ENCODE results near the gene RUNX2.

RUNX2 gene

GRCh38 chr6:45704056-45704800, 376.1 kb downstream of the RUNX2 start:
- no peak for DNase-seq (ENCODE audit: low read depth in 2 of 2)

DNA sequence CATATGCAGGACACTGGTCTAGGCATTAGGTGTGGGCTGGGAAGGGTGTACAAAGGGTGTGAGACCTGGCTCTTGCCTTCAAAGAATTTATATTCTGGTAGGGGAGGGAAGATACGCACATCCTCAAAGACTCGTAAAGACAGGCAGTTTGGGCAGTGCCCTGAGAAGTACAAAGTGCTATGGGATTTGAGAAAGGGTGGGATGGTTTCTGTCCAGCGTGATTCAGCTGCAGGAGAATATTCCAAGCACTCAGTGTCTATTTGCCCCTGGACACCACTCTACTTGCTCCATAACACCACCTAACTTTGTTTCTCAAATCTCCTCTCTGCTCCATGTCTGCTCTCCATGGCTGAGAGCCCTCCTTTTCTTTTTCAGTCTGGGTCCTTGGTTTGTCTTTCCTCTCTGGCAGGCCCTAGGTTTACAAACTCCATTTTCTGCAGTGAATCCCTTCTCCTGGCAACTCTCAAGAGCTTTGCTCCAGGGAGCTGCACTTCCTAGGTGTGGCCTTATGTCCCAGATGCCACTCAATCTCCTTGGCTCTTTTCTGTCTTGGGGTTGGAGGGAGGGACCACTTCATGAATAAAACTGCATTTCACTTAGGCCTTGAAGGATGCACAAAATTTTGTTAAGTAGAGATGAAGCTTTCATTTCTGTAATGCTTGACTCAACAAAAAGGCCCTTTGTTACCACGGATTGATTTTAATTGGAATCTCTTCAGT, 377.2 kb downstream of the RUNX2 start:
- no peak for DNase-seq (ENCODE audit: low read depth in 2 of 2)

GRCh38 chr6:45706319-45706718, 378.2 kb downstream of the RUNX2 start:
- no peak for DNase-seq (ENCODE audit: low read depth in 2 of 2)

DNA sequence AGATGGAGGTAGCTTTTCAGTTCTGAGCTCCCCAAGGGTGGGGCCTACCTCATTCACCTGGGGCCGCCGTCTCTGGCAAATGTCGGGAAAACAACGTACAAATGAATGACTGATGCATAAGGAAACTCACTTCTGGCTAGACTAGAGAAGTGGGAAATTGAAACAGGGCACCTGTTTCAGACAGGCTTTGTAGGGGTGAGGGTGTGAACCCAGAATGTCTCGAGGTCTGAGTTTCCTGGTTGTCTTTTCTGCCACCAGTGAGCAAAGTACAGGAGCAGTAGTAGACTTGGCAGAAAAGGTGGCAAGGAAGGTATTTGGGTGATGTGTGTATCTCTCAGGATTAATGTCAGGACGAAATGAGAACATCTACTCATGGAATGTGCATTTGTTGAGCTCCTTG, 379.0 kb downstream of the RUNX2 start:
- DNase-seq (ENCODE audit: low read depth in 2 of 2): no peak

DNA sequence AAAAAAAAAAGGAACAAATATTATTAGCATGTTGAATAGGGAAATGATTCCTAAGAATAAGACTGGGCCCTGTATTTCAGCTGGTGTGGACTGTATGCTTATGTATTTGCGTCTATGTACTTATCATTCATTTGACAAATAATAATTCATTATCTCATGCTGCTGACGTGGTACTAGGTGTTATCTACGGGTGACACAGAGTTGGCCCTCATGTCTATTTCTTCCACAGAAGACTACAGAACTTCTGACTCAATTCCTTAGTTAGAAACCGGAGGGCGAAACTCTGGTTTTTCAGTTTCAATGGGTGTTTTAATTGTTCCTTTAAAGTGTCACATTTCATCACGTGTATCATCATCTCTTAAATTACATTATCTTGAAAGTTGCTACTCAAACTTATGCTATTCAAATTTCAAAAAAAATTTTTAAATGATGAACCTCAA, 381.7 kb downstream of the RUNX2 start:
- no peak for DNase-seq (ENCODE audit: low read depth in 2 of 2)

- DNase-seq (ENCODE audit: low read depth in 2 of 2): peak in 1 of 2 donors; percentile 2
Measured at GRCh38 chr6:45710304-45710821, 382.2 kb downstream of the RUNX2 start.

- no peak for DNase-seq (ENCODE audit: low read depth in 2 of 2)
Measured at GRCh38 chr6:45712076-45712475, 383.9 kb downstream of the RUNX2 start.

- DNase-seq (ENCODE audit: low read depth in 2 of 2): no peak
Measured at GRCh38 chr6:45712786-45713185, 384.7 kb downstream of the RUNX2 start.

Measured in stimulated activated CD8-positive, alpha-beta memory T cell treated with anti-CD3 and anti-CD28 coated beads, Interleukin-2, amount 100 ng/mL, for 1 hour (primary cell).